ENCODE data around the gene TUBB2A.

DNA sequence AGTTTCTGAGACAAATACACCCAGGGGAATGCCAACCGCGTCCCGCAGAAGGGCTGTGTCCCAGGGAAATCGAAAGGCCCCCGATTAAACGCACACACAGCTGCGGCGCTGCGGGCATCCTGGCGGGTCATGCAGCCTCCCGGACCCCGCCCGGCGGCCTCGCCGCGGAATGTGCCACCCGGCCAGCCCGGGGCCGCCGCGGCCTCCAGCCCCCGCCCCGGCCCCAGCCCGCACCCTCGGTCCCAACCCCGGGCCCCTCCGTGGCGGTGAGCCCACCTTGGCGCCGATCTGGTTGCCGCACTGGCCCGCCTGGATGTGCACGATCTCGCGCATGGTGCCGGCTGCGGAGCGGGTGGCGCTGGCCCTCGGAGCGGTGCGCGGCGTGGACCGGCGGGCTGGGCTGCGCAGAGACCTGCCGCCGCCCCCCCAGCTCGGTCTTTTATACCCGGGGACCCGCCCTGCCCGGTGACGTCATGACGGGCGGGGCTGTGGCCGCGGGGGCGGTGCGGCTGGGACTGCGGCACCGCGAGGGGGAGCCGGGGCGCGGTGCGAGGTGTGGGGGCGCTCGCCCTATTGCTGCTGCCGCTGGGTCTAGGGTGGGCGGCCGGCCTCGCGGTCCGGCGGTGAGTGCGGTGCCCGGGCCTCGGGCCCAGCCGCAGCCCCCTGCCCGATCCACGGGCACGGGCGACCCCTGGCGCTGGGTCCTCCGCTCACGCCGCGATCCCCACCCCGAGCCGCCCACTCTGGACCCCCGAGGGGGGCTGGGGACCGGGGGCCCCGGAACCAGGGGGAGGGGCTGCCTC is at the start of gene TUBB2A:
- TF ChIP-seq, protein P1, sequence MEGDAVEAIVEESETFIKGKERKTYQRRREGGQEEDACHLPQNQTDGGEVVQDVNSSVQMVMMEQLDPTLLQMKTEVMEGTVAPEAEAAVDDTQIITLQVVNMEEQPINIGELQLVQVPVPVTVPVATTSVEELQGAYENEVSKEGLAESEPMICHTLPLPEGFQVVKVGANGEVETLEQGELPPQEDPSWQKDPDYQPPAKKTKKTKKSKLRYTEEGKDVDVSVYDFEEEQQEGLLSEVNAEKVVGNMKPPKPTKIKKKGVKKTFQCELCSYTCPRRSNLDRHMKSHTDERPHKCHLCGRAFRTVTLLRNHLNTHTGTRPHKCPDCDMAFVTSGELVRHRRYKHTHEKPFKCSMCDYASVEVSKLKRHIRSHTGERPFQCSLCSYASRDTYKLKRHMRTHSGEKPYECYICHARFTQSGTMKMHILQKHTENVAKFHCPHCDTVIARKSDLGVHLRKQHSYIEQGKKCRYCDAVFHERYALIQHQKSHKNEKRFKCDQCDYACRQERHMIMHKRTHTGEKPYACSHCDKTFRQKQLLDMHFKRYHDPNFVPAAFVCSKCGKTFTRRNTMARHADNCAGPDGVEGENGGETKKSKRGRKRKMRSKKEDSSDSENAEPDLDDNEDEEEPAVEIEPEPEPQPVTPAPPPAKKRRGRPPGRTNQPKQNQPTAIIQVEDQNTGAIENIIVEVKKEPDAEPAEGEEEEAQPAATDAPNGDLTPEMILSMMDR (IDR thresholded peaks at IDR 0.05 in 8 of 11, conservative IDR thresholded peaks at IDR 0.05 in 3 of 11), result peak in 8 of 11 experiments; percentile 42 to 76 (median 66)
- peak in 2 of 3 donors; percentile 32 to 94 for TF ChIP-seq POLR2A (IDR thresholded peaks at IDR 0.05)
